IMR-90 (cell line): ENCODE results near the gene FOXO6. TPM values are rescaled to one million over a fixed set of nuclear protein-coding genes. Genes with fewer than 3 reads are reported as not detected.
A peak's percentile ranks its signal among the peaks of the same experiment; 100 is the strongest.

Source experiments
- ATAC-seq: fragments of 200-7000 bp; cut with Tn5 transposase; 2 replicates; pipeline ENCODE4 v1.9.1; 2020; ENCODE audit warnings: low read depth, mild to moderate bottlenecking, moderate library complexity
- BruUV-seq: library from RNA; stranded (reverse); fragments of 400-500 nt; replicated peaks from 2 replicates; lab custom pipeline; 2021; lab: Mats Ljungman, UMichigan
- CTCF ChIA-PET: fragments of 300-600 bp; formaldehyde crosslinking; extraction: SDS; loops from one replicate; lab custom pipeline; 2021; ENCODE audit warnings: antibody characterized with exemption; lab: Yijun Ruan, JAX
- POLR2A ChIA-PET: fragments of 300-600 bp; sonication (Branson Sonifier 250); formaldehyde crosslinking; loops from one replicate; lab custom pipeline; 2022; ENCODE audit warnings: antibody characterized with exemption; ENCODE audit not compliant: unreplicated experiment; lab: Charles Lee
- DNase-seq: peaks from one replicate; pipeline ENCODE4 v3.0.0; 2013
- H2AFZ ChIP-seq: replicated peaks from 2 replicates; pipeline ENCODE3; 2013; ENCODE audit warnings: low read length, mild to moderate bottlenecking; ENCODE audit not compliant: poor library complexity
- H2AK5ac ChIP-seq: 2 replicates; pipeline ENCODE4 v1.6.1; 2013; ENCODE audit warnings: low read depth, low read length, inconsistent platforms
- H2AK9ac ChIP-seq: replicated peaks from 2 replicates; pipeline ENCODE3; 2013; ENCODE audit warnings: mild to moderate bottlenecking, low read depth, low read length, moderate library complexity; ENCODE audit not compliant: poor library complexity
- H2BK120ac ChIP-seq: 2 replicates; pipeline ENCODE4 v1.6.1; 2013; ENCODE audit warnings: low read depth, low read length, inconsistent platforms
- H2BK15ac ChIP-seq: 3 replicates; pipeline ENCODE4 v1.6.1; 2013; ENCODE audit warnings: low read depth, low read length, inconsistent platforms
- H2BK20ac ChIP-seq: 2 replicates; pipeline ENCODE4 v1.6.1; 2013; ENCODE audit warnings: low read depth, mild to moderate bottlenecking, inconsistent platforms, low read length, moderate library complexity
- H2BK5ac ChIP-seq: 2 replicates; pipeline ENCODE4 v1.6.1; 2013; ENCODE audit warnings: mild to moderate bottlenecking, low read depth, low read length, inconsistent platforms; ENCODE audit not compliant: poor library complexity, severe bottlenecking
- H3K14ac ChIP-seq: replicated peaks from 2 replicates; pipeline ENCODE4 v1.6.1; 2013; ENCODE audit warnings: low read depth, low read length, inconsistent platforms
- H3K18ac ChIP-seq: 2 replicates; pipeline ENCODE4 v1.6.1; 2013; ENCODE audit warnings: low read depth, low read length, control low read depth
- H3K23ac ChIP-seq: 2 replicates; pipeline ENCODE4 v1.6.1; 2013; ENCODE audit warnings: low read depth, low read length, inconsistent platforms
- H3K27ac ChIP-seq: 2 replicates; pipeline ENCODE4 v1.5.1; 2013; ENCODE audit warnings: mild to moderate bottlenecking, control low read depth, low read length; ENCODE audit not compliant: insufficient read depth
- H3K27me3 ChIP-seq: 2 replicates; pipeline ENCODE4 v1.6.1; 2013; ENCODE audit warnings: low read length; ENCODE audit not compliant: control insufficient read depth, insufficient read depth
- H3K36me3 ChIP-seq: 2 replicates; pipeline ENCODE4 v1.6.1; 2013; ENCODE audit warnings: low read length, mixed read lengths; ENCODE audit not compliant: control insufficient read depth, insufficient read depth
- H3K4ac ChIP-seq: 2 replicates; pipeline ENCODE4 v1.6.1; 2013; ENCODE audit warnings: low read depth, low read length, inconsistent platforms
- H3K4me1 ChIP-seq: 2 replicates; pipeline ENCODE4 v1.6.1; 2013; ENCODE audit warnings: low read length, mixed read lengths; ENCODE audit not compliant: control insufficient read depth, insufficient read depth
- H3K4me2 ChIP-seq: 2 replicates; pipeline ENCODE4 v1.6.1; 2013; ENCODE audit warnings: low read depth, mild to moderate bottlenecking, control low read depth, low read length, moderate library complexity
- H3K4me3 ChIP-seq: 2 replicates; pipeline ENCODE4 v1.5.1; 2013; ENCODE audit warnings: low read depth, mild to moderate bottlenecking, control low read depth, low read length, moderate library complexity; ENCODE audit not compliant: insufficient read depth
- H3K56ac ChIP-seq: 2 replicates; pipeline ENCODE4 v1.6.1; 2013; ENCODE audit warnings: low read length, inconsistent platforms; ENCODE audit not compliant: insufficient read depth; ENCODE audit errors: extremely low read depth
- H3K79me1 ChIP-seq, 2 experiments: 2 replicates each; pipeline ENCODE4 v1.6.1; 2013; ENCODE audit warnings: low read length in 2 of 2, inconsistent platforms in 1 of 2, low read depth in 1 of 2
- H3K9ac ChIP-seq: 2 replicates; pipeline ENCODE4 v1.6.1; 2013; ENCODE audit warnings: low read depth, low read length, control low read depth
- H3K9me1 ChIP-seq: 2 replicates; pipeline ENCODE4 v1.6.1; 2013; ENCODE audit warnings: low read length, inconsistent platforms; ENCODE audit not compliant: insufficient read depth
- H3K9me3 ChIP-seq: 2 replicates; pipeline ENCODE4 v1.6.1; 2013; ENCODE audit warnings: low read length; ENCODE audit not compliant: control insufficient read depth, insufficient read depth
- H4K20me1 ChIP-seq: 2 replicates; pipeline ENCODE4 v1.6.1; 2013; ENCODE audit warnings: low read length, inconsistent platforms; ENCODE audit not compliant: insufficient read depth
- H4K5ac ChIP-seq: 2 replicates; pipeline ENCODE4 v1.6.1; 2013; ENCODE audit warnings: mild to moderate bottlenecking, low read depth, low read length, control low read depth
- H4K8ac ChIP-seq, 2 experiments: 2 replicates each; pipeline ENCODE4 v1.6.1; 2013; ENCODE audit warnings: low read depth in 2 of 2, low read length in 2 of 2, control low read depth in 1 of 2, inconsistent platforms in 1 of 2
- H4K91ac ChIP-seq: 2 replicates; pipeline ENCODE4 v1.6.1; 2013; ENCODE audit warnings: low read depth, low read length, inconsistent platforms; ENCODE audit not compliant: insufficient read depth
- MAZ ChIP-seq: IDR thresholded peaks from 2 replicates; pipeline ENCODE4 v1.6.1; 2012; ENCODE audit warnings: low read depth, mild to moderate bottlenecking, low read length, improper control_type of control experiment, moderate library complexity, borderline replicate concordance
- NFE2L2 ChIP-seq: fragments of 150-350 bp; IDR thresholded peaks from 2 replicates; pipeline ENCODE4 v1.6.1; 2016; ENCODE audit warnings: low read depth, mild to moderate bottlenecking, low read length
- RAD21 ChIP-seq: IDR thresholded peaks from 2 replicates; pipeline ENCODE4 v1.6.1; 2012; ENCODE audit warnings: low read length, improper control_type of control experiment
- RFX5 ChIP-seq: IDR thresholded peaks from 2 replicates; pipeline ENCODE4 v1.8.0; 2012; ENCODE audit warnings: low read depth, mild to moderate bottlenecking, low read length, moderate library complexity
- WGBS, 2 experiments: methylation state at CpG; one replicate each; pipeline versions ENCODE4 v1.1.5 to v1.1.7; 2013; ENCODE audit warnings: missing lambda C conversion rate in 2 of 2; ENCODE audit not compliant: insufficient read length in 1 of 2; ENCODE audit errors: extremely low coverage in 2 of 2; 5-methylcytosine and 5-hydroxymethylcytosine counted together
- dilution Hi-C: fragments of 300-500 bp; cut with HindIII; formaldehyde crosslinking; loops from one replicate; pipeline ENCODE4 v1.14.3; 2018; ENCODE audit warnings: low sequenced_read_pairs; ENCODE audit not compliant: unreplicated experiment
- in situ Hi-C: fragments of 300-500 bp; cut with MboI; formaldehyde crosslinking; loops from 3 replicates; pipeline ENCODE4 v1.14.3; 2019; ENCODE audit warnings: low sequenced_read_pairs, inconsistent platforms, mixed read lengths
- intact Hi-C: fragments of 100-400 bp; cut with micrococcal nuclease; formaldehyde crosslinking; loops from 2 replicates; pipeline ENCODE4 v1.10.0; 2022
- polyA plus RNA-seq, 3 experiments: library from polyadenylated mRNA; depleted of rRNA; stranded (reverse); fragments of >200 nt; gene quantifications; 2 replicates each; pipeline ENCODE4 v1.2.3, GENCODE V29; 2012; ENCODE audit warnings: low replicate concordance in 1 of 3
- total RNA-seq: library from RNA; depleted of rRNA; stranded (reverse); fragments of >200 nt; gene quantifications from 2 replicates; pipeline ENCODE4 v1.2.3, GENCODE V29; 2012

The FOXO6 gene
- total and polyA plus RNA-seq, 2 of the 4 experiments (the other 2 are of a cell fraction), result not detected

DNA sequence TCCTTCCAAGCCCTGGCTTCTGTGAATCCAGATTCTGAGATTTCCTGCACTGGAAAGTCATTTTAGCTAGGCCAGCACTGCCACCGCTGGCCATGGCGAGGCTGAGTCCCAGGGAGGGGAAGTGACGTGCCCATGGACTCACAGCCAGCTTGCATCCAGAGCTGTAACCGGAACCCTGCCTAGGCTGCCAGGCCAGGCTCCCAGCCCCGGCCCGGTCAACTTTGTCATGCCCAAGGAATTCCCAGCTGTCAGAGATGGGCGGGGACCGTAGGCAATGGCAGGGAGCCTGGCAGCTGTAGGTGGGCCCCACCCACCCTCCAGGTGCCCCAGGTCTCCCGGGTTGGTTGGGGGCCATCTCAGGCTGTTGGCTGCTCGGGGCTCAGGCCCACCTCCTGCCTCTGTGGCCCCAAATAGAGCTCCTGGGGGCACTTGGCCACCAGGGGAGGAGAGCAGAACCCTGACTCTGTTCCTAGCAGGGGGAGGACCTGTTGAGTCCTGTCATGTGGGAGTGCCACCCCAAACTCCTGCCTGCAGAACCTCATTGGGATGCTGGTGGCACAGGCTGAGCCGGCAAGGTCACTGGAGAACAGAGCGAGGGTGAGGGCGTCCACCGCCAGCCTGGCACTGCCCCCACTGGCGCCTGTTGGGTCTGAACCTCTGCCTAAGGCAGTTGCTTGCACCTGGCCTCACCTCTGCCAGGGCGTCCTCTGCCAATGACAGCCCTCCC lies 57.8 kb downstream of the FOXO6 start:
- Histone ChIP-seq H3K4me3 (no peak overlapping the region), H3K27me3 (peaks cover 10% of the 10 kb centered on the region; the same call in 1 of the 2 replicates), H3K9me3 (no peaks in the 10 kb centered on the region), H3K27ac (no peak overlapping the region), H3K4ac (peak overlapping the region; percentile 86; the same call in 1 of the 2 replicates), H2BK15ac (no peak overlapping the region), H3K56ac (no peak overlapping the region; the same call in 1 of the 2 replicates), H3K23ac (peak overlapping the region; percentile 78; the same call in 1 of the 2 replicates), H4K8ac (peak overlapping the region; percentile 97 to 98), H2AK5ac (0 out of 2 replicates have a peak overlapping the region, but pooled peaks have one; percentile 38), H3K9ac (peak overlapping the region; percentile 4; the same call in 1 of the 2 replicates), H3K14ac (peak overlapping the region; percentile 89; the same call in 1 of the 2 replicates), H2BK120ac (peak overlapping the region; percentile 78), H4K5ac (peak overlapping the region; percentile 87), H2BK5ac (no peak overlapping the region), H2AK9ac (peak overlapping the region; percentile 72), H3K79me1 (no peaks in the 10 kb centered on the region), H3K18ac (peak overlapping the region; percentile 50; the same call in 1 of the 2 replicates), H2AFZ (peak overlapping the region; percentile 95), H3K36me3 (no peaks in the 10 kb centered on the region), H4K91ac (peak overlapping the region; percentile 55; the same call in 1 of the 2 replicates), H3K9me1 (0 out of 2 replicates have a peak, but pooled peaks cover 4% of the 10 kb centered on the region), H2BK20ac (0 out of 2 replicates have a peak overlapping the region, but pooled peaks have one; percentile 61), H3K4me2 (no peak overlapping the region), H4K20me1 (0 out of 2 replicates have a peak, but pooled peaks cover 4% of the 10 kb centered on the region), H3K4me1 (peaks cover 2% of the 10 kb centered on the region; the same call in 1 of the 2 replicates)
- in situ Hi-C loops (loop anchor here (5.0 to 25.0 kb wide), 2 partner anchors 152 to 382 kb away; no protein-coding TSS in a partner anchor), dilution Hi-C loops (no loop called here), intact Hi-C loops (no loop called here)
- WGBS, 2 experiments, result 65% methylated on average over 5 of the region's 16 CpGs; no CpG with 5 or more reads in 1 of the 2 experiments
- peak; percentile 10; the same call in 1 of the 2 replicates for TF ChIP-seq MAZ
- TF ChIP-seq NFE2L2, result no peak
- 0 out of 2 replicates have a peak, but pooled peaks have one; percentile 8 for TF ChIP-seq RAD21
- no peak for TF ChIP-seq RFX5
- CTCF ChIA-PET, result interaction anchor here (0.7 to 1.7 kb wide), 3 partner anchors 14 to 136 kb away, joined by 3 to 10 read pairs (median 4); no protein-coding TSS in a partner anchor
- DNase-seq (peak; percentile 84), ATAC-seq (peak; percentile 93)
- BruUV-seq, result no TSS peak
- POLR2A ChIA-PET, result no interaction called here
